Measurements from ENCODE around the gene SUN3. TPM values are rescaled to one million over a fixed set of nuclear protein-coding genes. Genes with fewer than 3 reads are reported as not detected.

SUN3 gene
- total and polyA plus RNA-seq, 2 of the 8 experiments (the other 6 are each of a cell fraction or from before 2014, with no cell fraction given): not detected

GRCh38 chr7:47943676-47944474 lies 85.0 kb downstream of the SUN3 start:
- WGBS, 2 experiments (ENCODE audit: extremely low coverage in 1 of 2, insufficient coverage in 1 of 2, insufficient read length in 1 of 2, insufficient replicate concordance in 2 of 2, low coverage in 1 of 2, low lambda C conversion rate in 2 of 2, missing lambda C conversion rate in 1 of 2): 87% methylated on average over 8 of the region's 8 CpGs; no CpG with 5 or more reads in 1 of the 2 experiments
- no peak overlapping the region for H2BK20ac ChIP-seq (ENCODE audit: low read length)
- ChIA-PET POLR2A (ENCODE audit: partially characterized antibody) (interaction anchor here (1.5 kb wide), 1 partner anchor 166 kb away, joined by 3 read pairs; no protein-coding TSS in a partner anchor), CTCF (ENCODE audit: partially characterized antibody) (interaction anchor here (0.8 to 3.5 kb wide), 38 partner anchors 9 to 678 kb away, joined by 3 to 33 read pairs (median 6); no protein-coding TSS in a partner anchor)
- H2BK15ac ChIP-seq (ENCODE audit: low read length): no peak overlapping the region
- H2AK5ac ChIP-seq (ENCODE audit: low read depth, low read length): no peak overlapping the region
- H4K8ac ChIP-seq (ENCODE audit: extremely low read depth, insufficient read depth, low read length): no peak overlapping the region
- no peak overlapping the region for H3K27ac ChIP-seq (ENCODE audit: low read depth, low read length)
- H3K9ac ChIP-seq (replicated peaks in 1 of 4; ENCODE audit: extremely low read depth in 1 of 4, low read depth in 3 of 4, low read length in 3 of 4): no peak overlapping the region
- no peak for TF ChIP-seq BCL11A (IDR thresholded peaks at IDR 0.05; ENCODE audit: low read depth in 2 of 2, low read length in 2 of 2)
- no peak for TF ChIP-seq RNF2 (IDR thresholded peaks at IDR 0.05; ENCODE audit: borderline replicate concordance, low read depth, low read length, missing control alignments, poor library complexity, severe bottlenecking)
- no peak for TF ChIP-seq CREB1 (IDR thresholded peaks at IDR 0.05)
- no peak for TF ChIP-seq RAD21 (IDR thresholded peaks at IDR 0.05 in 1 of 2, conservative IDR thresholded peaks at IDR 0.05 in 1 of 2; ENCODE audit: low read depth in 2 of 2, low read length in 2 of 2)
- no peak for TF ChIP-seq SP1 (IDR thresholded peaks at IDR 0.05; ENCODE audit: low read depth, low read length)
- TF ChIP-seq SP4 (IDR thresholded peaks at IDR 0.05; ENCODE audit: low read length): no peak
- TF ChIP-seq CBX5 (IDR thresholded peaks at IDR 0.05; ENCODE audit: low read depth, low read length): no peak
- TF ChIP-seq SRF (IDR thresholded peaks at IDR 0.05; ENCODE audit: low read depth, low read length): no peak
- no peak for TF ChIP-seq TCF12 (IDR thresholded peaks at IDR 0.05; ENCODE audit: low read depth, low read length)
- no peak for TF ChIP-seq POU5F1 (IDR thresholded peaks at IDR 0.05; ENCODE audit: low read depth, low read length)
- TF ChIP-seq PHF8 (conservative IDR thresholded peaks at IDR 0.05; ENCODE audit: low read depth, low read length): no peak
- no peak for TF ChIP-seq KDM1A (IDR thresholded peaks at IDR 0.05; ENCODE audit: borderline replicate concordance, low read length)
- no peak for DNase-seq (ENCODE audit: low read depth in 1 of 2, low spot score in 2 of 2)
- H3K4me2 ChIP-seq (ENCODE audit: insufficient read depth in 1 of 2, low read depth in 2 of 2, low read length in 2 of 2): no peak overlapping the region
- no peak overlapping the region for H4K91ac ChIP-seq (replicated peaks; ENCODE audit: insufficient read length, low read length)
- H2BK120ac ChIP-seq (replicated peaks; ENCODE audit: low read depth, low read length): no peak overlapping the region
- H3K4me1 ChIP-seq (replicated peaks in 1 of 4; ENCODE audit: control insufficient read depth in 3 of 4, insufficient read depth in 4 of 4, low read length in 3 of 4): peaks cover 0 to 9% (median 5%) of the 10 kb centered on the region in 4 experiments; a peak in 6 of 7 replicates
- H3K18ac ChIP-seq (ENCODE audit: extremely low read depth, low read length): no peak overlapping the region
- FAIRE-seq: no peak
- no peak overlapping the region for H4K5ac ChIP-seq (ENCODE audit: insufficient read length, low read depth, low read length)
- no peak overlapping the region for H3K56ac ChIP-seq (replicated peaks; ENCODE audit: insufficient read length, low read depth, low read length)
- no peaks in the 10 kb centered on the region for H3K79me1 ChIP-seq (ENCODE audit: low read depth, low read length)
- H2BK5ac ChIP-seq (ENCODE audit: low read depth, low read length): no peak overlapping the region
- H3K4ac ChIP-seq (replicated peaks; ENCODE audit: insufficient read length, low read depth, low read length): no peak overlapping the region
- H2AFZ ChIP-seq (ENCODE audit: low read length): no peak overlapping the region
- H2BK12ac ChIP-seq (ENCODE audit: low read depth, low read length): no peak overlapping the region; the same call in 1 of the 2 replicates
- no peak overlapping the region for H3K23ac ChIP-seq (ENCODE audit: insufficient read length)
- H3K14ac ChIP-seq (ENCODE audit: insufficient read length): no peak overlapping the region
- no peaks in the 10 kb centered on the region for H3K9me3 ChIP-seq (ENCODE audit: insufficient read depth in 2 of 2, low read depth in 1 of 2, low read length in 1 of 2)
- H3K4me3 ChIP-seq (ENCODE audit: extremely low read depth in 1 of 4, insufficient read depth in 2 of 4, low read depth in 3 of 4, low read length in 4 of 4): no peak overlapping the region
- H3K79me2 ChIP-seq (ENCODE audit: control insufficient read depth in 1 of 2, insufficient read depth in 2 of 2, low read length in 2 of 2): no peaks in the 10 kb centered on the region
- H4K20me1 ChIP-seq (replicated peaks in 1 of 2; ENCODE audit: control insufficient read depth in 1 of 2, insufficient read depth in 2 of 2, low read length in 2 of 2): peaks cover 0 to 3% of the 10 kb centered on the region in 2 experiments
- H3K23me2 ChIP-seq (ENCODE audit: low read depth, low read length): peaks cover 5% of the 10 kb centered on the region; the same call in 1 of the 2 replicates
- no peaks in the 10 kb centered on the region for H3K27me3 ChIP-seq (replicated peaks in 1 of 4; ENCODE audit: control insufficient read depth in 3 of 4, extremely low read depth in 1 of 4, insufficient read depth in 3 of 4, low read length in 3 of 4)
- H3K36me3 ChIP-seq (ENCODE audit: control insufficient read depth in 2 of 4, insufficient read depth in 4 of 4, low read length in 3 of 4): no peaks in the 10 kb centered on the region

All from H1 (cell line).